ENCODE measurements around the gene CIRBP.

Gene CIRBP

DNA sequence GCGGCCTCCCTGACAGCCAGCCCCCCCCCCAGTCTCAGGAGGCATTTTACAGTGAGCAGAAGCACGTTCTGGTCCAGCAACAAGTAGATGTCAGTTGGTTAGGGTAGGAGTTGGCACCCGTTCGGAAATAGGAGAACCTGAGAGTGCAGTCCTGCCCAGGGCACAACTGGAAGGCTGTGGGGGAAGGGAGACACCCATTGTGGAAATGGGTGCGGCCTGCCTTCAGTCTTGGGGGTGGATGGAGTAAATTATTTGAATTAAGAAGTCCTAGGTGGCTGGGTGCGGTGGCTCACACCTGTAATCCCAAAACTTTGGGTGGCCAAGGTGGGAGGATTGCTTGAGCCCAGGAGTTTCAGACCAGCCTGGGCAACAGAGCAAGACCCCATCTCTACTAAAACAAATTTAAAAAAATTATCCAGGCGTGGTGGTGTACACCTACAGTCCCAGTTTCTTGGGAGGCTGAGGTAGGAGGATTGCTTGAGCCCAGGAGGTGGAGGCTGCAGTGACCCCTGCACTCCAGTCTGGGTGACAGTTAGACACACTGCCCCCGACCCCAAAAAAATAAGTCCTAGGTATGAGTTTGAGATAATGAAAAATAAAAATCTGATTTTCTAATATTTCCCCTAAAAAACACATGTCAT, 1.2 kb downstream of the CIRBP start:
- DNase-seq = no peak

DNA sequence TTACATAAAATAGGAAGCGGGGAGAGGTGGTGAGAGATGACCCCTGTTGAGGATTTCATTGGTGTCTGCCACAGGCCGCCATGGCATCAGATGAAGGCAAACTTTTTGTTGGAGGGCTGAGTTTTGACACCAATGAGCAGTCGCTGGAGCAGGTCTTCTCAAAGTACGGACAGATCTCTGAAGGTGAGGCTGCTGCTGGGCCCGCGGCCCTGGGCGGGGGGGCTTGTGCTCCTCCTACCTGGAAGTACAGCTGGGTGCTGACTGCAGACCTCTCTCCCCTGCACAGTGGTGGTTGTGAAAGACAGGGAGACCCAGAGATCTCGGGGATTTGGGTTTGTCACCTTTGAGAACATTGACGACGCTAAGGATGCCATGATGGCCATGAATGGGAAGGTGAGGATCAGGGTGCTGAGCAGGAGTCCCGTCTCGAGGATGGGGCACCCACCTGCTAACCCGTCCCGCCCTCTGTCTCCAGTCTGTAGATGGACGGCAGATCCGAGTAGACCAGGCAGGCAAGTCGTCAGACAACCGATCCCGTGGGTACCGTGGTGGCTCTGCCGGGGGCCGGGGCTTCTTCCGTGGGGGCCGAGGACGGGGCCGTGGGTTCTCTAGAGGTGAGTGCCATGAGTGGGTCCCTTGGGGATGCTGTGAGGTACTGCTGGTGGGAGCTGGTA, 1.9 kb downstream of the CIRBP start:
- DNase-seq = no peak

DNA sequence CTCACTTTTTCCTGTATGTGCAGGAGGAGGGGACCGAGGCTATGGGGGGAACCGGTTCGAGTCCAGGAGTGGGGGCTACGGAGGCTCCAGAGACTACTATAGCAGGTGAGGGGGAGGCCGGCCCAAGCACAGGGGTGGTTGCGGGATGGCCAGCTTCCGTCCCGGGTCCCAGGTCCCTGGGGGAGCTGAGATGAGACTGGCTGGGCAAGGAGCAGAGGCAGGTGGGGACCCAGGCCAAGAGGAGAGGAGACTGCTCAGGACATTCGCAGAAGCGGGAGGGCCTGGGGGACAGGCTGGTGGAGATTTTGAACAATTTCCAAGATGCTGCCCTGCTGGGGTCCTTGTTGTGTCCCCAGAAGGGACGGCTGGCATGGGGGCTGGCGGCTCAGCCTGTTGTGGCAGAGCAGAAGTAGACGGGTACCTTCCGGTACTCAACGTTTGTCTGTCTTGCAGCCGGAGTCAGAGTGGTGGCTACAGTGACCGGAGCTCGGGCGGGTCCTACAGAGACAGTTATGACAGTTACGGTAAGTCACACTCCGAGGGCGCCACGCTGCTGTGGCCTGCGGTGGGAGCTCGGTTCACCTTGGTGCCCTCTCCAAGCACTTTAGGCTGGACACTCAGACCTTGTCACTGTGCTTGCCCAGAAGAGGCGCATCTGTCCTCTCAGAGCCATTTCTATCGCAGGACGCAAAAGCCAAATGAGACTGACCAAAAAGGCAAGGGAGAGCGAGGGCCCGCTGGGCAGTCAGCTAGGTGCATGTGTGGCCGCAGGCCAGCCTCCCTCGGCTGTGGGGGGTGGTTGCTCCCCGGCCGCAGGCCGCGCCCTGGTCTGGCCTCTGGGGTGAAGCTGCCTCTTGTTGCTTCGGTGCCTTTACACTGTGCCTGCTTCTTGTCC, 2.6 kb downstream of the CIRBP start:
- DNase-seq = no peak

DNA sequence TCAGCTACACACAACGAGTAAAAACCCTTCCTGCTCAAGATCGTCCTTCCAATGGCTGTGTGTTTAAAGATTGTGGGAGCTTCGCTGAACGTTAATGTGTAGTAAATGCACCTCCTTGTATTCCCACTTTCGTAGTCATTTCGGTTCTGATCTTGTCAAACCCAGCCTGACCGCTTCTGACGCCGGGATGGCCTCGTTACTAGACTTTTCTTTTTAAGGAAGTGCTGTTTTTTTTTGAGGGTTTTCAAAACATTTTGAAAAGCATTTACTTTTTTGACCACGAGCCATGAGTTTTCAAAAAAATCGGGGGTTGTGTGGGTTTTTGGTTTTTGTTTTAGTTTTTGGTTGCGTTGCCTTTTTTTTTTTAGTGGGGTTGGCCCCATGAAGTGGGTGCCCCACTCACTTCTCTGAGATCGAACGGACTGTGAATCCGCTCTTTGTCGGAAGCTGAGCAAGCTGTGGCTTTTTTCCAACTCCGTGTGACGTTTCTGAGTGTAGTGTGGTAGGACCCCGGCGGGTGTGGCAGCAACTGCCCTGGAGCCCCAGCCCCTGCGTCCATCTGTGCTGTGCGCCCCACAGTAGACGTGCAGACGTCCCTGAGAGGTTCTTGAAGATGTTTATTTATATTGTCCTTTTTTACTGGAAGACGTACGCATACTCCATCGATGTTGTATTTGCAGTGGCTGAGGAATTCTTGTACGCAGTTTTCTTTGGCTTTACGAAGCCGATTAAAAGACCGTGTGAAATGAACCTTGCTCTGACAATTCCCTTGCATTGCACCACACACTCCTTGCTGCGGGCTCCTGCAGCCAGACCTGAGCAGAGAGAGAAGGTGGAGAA, 3.5 kb downstream of the CIRBP start:
- DNase-seq = no peak

DNA sequence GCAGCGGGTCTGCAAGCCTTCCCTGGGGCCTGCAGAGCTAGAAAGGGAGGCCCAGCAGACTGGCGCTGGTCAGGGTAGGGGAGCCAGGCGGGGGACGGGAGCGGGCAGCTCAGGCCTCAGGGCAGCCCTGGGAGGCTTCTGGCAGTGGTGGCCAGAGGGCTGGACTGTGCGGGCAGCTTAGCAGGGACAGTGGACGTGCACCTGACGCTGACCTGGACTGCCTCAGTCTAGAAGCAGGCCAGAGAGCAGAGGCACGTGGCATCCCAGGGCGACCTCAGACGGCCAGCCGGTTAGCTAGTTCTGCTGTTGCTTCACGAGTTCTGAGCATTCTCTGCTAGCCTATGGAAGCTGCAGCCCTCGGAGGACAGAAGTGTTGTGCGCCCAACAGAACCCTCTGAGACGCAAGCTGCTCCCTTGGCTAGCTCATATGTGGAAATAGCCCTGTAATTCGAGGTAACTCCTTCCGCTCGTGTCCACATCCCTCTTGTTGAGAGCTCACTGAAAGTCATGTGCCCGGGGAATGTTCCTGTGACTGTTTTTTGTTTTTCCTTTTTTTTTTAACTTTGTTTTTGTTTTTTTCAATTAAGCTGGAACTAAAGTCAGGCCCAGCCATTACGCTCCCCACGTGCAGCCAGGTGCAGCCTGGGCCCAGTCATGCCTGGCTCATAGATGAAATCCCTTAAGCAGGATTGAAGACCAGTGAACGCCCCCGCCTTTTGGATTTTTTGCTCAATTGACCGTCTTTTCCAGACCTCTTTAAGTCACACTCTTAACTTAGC, 4.3 kb downstream of the CIRBP start:
- DNase-seq = no peak

DNA sequence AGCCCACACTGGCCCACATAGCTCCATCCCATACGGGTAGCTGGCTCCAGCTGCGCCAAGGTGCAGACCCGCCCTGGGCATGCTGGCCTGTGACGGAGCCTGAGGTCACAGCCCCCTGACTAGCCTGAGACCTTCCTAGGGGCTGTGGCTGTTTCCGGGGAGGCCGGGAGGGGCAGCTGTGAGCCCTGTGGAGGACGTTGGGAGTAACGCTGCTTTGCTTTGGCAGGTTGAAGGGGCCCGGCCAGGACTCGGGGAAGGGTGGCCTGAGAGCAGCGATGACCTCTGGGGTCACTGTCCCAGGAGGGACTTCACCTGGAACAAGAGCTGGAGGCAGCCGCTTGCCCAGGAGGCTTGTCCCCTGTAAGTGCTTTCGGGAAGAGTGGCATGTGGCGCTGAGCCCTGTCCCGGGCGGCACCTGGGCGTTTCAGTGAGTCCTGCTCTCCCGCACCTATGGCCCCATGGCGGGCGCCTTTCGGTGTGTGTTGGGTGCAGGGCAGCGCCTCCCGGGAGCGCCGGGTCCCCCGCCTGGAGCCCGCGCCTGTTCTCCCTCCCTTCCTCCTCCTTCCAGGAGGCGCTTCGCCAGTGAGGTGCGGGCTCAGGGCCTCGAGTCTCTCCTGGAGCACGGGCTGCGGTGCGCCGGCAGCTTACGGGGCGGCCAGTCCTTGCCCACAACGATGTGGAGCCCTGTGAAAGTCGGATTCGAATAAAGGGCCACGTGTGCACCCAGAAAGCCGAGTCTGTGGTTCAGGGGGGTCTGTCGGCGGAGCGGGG, 5.1 kb downstream of the CIRBP start:
- no peak for DNase-seq

DNA sequence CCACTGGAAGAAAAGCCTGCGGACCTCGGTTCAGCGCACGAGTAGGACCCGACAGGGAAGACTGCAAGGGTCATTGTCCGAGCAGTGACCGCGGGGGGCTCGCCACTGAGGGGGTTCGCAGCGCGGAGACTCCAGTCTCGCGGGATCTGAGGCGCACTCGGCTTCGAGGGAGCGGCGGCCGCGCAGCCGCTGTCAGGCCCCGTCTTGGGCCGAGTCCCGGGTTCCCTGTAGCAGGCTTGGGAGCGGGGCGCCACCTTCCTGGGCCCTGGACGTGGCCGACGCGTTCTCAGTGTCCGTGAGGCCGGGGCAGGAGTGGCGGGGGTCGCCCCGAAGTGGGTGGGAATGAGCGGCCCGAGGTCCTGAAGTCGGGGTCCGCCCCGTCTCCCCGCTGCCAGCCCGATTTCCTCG, 5.7 kb downstream of the CIRBP start:
- no peak for DNase-seq

DNA sequence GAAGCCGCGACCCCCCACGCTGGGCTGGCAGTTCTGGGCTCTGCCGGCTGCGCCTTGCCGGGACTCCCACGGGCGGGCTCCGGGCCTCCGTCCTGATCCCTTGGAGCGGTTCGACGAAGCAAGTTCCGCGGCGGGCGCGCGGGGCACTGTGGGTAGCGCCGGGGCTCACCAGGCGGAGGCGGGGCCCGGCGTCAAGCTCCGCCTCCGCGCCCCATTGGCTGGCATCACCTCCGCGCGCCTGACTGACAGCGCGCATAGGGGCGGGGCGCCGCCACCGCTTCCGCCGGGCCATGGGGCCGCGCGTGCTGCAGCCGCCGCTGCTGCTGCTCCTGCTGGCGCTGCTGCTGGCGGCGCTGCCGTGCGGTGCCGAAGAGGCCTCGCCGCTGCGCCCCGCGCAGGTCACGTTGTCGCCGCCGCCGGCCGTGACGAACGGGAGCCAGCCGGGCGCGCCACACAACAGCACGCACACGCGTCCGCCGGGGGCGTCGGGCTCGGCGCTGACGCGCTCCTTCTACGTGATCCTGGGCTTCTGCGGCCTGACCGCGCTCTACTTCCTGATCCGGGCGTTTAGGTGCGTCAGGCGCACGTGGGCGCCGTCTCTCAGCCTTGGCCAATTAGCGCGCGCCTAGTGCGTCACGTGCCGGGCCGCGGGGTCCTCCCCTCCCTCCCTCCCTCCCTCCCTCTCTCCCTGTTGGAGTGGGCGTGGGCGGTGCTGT, 6.3 kb downstream of the CIRBP start, which contains the start of gene FAM174C:
FAM174C (plus strand) TSS at position 271 of the 716 bp plus-strand sequence; CDS start at position 291, 20 bp downstream.
- DNase-seq = peak; percentile 97

DNA sequence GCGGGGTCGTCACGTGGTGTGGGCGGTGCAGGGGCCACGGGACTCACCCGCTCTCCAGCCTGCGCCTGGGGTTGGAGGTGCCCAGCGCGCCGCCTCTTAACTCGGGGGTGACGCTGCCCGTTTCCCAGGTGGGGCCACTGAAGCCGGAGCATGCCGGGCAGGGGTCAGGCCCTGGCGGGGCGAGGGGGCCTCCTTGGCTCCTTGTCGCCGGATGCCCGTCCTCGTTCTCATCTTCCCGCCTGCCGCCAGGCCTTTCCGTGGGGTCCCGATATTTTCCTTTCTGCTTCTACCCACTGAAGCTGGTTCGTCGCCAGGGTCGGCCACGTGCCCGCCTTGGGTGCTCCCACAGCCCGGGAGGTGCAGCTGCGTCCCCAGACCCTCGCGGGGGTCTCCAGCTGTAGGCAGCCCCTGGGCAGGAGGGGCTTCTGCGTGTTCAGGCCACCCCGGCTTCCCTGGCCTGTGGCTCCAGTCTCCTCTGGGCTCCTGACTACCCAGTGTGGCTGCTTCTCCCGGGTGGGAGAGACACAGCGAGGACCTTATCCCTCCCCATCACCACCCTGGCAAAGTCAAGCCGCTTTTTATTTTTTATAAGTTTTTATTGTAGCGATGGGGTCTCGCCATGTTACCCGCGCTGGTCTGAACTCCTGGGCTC, 7.0 kb downstream of the CIRBP start:
- no peak for DNase-seq

DNA sequence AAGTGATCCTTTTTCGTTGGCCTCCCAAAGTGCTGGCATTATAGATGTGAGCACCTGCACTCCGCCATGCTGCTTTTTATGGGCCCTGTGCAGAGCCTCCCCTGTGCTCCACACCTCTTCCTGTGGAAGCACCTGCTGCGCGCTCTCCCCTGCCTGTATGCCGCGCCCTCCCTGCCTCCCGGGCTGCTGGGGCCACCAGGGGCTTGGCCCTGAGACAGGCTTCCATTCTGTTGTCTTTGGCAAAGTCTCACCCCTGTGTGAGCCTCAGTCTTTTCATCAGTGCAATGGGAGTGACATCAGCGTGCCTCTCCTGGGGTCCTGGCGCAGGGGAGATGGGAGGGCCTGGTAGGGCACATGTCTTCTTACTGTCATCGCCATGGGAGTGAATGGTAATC, 7.5 kb downstream of the CIRBP start:
- no peak for DNase-seq

DNA sequence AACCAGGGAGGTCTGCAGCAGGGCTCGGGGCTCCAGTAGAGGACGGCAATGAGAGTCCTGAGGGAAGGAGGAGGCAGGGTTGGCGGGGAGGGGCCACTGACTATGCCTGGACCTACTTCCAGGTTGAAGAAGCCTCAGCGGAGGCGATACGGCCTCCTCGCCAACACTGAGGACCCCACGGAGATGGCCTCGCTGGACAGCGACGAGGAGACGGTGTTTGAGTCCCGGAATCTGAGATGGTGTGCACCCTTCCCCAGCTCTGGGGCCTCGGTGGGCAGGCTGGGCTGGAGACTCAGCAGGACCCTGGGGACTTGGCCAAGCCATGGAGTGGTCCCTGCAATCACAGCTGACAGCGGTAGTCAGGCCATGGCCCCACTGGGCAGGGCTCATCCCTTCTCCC, 7.9 kb downstream of the CIRBP start:
- DNase-seq = no peak

DNA sequence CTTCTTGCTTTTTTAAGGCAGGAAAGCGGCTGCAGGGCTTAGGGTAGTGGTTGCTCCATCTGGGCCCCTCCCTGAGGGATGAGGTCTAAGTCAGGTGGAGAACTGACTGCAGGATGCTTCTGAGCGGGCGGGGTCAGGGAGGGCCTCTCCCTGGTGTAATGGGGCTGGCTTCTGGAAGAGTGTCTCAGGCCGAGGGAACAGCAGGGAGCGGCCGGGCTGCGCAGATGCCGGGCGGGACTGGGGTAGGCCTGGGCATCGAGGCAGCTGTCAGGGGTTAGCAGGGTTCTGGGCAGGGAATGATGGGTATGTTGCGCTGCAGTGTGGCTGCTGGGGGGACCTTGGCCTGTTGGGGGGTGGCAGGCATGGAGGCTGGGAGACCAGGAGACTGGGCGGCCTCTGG, 8.9 kb downstream of the CIRBP start:
- DNase-seq = no peak

DNA sequence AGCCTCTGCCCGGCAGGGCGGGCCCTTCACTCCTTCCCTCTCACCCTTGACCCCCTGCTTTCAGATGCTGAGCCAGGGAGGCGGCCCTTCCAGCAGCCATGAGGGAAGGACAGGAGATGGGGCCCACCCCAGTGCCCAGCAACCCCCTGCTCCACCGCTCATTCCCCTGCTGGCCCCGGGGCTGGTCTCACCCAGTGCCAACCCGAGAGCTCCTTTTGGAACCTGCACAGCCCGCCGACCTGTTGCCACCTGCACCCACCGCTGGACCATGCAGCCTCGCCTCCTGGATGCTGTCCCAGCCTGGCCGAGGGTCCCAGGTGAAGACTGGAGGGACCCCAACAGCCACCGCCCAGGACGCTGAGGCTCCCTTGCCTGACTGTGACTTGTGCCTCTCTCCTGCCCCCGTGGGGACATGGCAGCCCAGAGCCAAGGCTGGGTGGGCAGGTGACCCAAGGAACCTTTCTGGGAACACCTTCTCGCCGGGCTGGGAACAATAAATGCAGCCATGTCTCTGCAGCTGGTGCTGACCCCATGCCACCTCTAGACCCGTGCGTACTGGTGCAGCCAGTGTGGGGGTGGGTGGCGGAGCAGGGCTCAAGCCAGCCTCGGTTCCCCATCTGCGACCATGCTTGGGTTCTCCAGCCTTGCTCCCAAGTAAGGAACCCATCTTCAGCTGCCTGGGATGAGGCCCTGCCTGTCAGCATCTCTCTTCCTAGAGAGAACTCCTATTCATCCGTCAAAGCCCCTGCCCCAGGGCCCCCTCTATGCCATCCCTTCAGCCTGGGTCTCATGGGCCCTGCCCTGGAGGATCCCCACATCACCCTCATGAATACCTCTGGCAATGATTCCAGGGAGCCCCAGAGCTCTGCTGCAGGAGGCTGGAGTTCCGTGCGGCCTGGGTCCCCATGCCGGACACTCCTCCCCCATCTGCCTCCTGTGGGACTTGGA, 9.9 kb downstream of the CIRBP start:
- no peak for DNase-seq

DNA sequence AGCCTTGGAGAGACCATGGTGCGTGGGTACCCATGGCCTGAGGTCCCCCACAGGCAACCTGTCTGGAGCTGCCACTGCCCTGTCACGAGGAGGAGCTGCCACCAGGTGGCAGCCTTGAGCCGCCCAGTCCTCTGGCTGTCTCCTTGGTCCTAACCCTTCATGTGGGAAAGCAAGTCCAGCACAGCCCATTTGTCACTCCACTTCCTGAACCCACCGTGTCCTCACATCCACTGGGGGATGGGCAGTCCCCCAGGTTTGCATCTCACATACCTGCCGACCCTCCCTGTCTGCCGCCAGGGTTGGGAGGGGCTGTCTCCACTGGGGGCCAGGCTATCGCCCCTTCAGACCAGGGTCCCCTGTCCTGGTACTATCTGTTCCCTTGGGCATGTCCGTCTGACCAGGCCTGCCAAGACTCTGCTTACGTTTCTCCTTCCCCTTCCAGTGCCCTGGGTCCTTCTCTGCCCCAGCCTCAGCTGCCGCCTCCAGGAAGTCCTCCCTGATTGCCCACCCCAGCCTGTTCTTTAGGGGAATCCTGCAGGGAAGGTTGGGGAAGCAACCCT, 10.7 kb downstream of the CIRBP start:
- peak; percentile 92 for DNase-seq

DNA sequence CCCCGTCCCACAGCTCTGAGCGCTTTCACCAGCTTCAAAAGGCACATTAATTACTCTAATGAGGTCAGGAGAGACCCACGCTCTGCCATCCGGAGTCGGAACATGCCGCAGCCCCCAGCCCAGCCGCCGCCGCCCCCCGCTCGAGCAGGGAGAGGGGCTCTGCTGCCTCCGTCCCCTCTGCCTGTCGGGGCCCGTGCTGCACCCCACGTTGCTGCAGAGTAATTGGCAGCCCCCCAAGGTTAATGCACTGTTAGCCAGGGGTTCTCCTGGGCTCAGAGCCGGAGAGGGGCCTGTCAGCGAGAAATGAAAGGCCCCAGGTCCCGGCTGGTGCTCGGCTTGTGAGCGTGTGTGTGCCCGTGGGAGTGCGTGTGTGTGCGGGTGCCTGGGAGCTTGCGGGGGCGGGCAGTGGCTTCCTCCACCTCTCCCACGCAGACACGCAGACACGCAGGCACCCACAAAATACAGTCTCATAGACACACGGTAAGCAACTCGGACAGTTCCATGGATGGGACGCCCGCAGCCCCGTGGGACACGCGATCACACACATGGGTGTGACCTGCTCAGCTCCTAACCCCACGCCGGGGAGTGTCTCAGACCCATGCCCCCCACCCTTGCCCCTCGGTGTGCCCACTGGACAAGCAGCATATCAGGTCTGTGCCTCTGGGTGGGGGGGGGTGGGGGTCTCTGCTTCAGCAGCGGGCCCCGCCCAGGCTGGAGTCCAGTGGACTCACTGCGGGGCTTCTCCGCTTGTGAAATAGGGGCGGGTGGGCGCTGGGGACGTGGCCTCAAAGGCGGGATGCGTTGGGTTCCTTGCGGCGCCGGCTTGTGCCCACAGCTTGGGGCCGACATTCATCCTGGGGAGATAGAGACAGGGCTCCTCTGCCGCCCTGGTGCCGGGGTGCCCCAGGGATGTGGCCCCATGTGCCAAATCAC, 11.8 kb downstream of the CIRBP start:
- DNase-seq = no peak

DNA sequence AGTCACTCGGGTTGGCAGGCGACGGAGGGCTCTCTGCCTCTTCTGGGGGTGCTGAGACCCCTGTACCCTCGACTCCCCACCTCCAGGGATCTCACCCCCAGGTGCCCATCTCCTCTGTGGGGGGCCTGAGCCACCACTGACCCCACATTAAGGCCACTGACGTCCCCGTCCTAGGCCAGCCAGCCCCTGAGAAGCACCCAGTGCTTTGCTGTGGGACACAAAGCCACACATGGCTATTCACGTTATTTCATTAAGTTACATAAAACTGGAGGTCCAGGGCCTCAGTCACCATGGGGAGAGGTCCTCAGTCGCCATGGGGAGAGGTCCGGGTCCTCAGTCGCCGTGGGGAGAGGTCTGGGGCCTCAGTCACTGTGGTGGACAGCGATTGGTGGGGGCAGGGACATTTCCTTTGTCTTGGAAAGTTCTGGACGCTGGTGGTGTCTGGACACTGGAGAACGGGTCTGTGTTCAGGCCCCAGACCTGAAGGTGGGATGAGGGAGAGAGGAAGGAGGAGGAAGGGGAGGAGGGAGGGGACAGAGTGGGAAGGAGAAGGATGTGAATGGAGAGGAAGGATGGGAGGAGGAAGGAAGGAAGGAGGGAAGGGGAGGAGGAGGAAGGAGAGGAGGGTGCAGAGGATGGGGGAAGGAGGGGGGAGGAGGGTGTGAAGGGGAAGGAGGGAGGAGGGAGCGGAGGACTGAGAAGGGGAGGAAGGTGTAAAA, 12.6 kb downstream of the CIRBP start:
- no peak for DNase-seq
